NB4 (cell line): Measurements from ENCODE around the gene SOHLH1.

Experiments used
- CTCF ChIP-seq: IDR thresholded peaks from one replicate; pipeline ENCODE4 v1.5.1; 2012; ENCODE audit warnings: low read depth, low read length
- MAX ChIP-seq: IDR thresholded peaks from 2 replicates; pipeline ENCODE4 v1.6.1; 2011; ENCODE audit warnings: low read depth, low read length

- TF ChIP-seq CTCF (no peak), MAX (no peak)
Observed at GRCh38 chr9:135692410-135692809, 6.9 kb downstream of the SOHLH1 start.
